Measurements from ENCODE around the gene KRTAP19-7. TPM values are rescaled to one million over a fixed set of nuclear protein-coding genes. Genes with fewer than 3 reads are reported as not detected.

The KRTAP19-7 gene
- polyA plus RNA-seq, 1 donor (not counting 4 experiments of a cell fraction or from before 2014, with no cell fraction given) = not detected

GRCh38 chr21:30592140-30592539, 31.0 kb upstream of the KRTAP19-7 start, which contains the start of gene KRTAP6-3:
KRTAP6-3 (plus strand) TSS chr21:30592440; CDS start chr21:30592446, 6 bp downstream.
- dilution Hi-C loops (cut with MboI; ENCODE audit: extremely low pct_ligation_motif_present, low sequenced_read_pairs) = no loop called here
- TF ChIP-seq EZH2 (IDR thresholded peaks at IDR 0.05; ENCODE audit: low read length) (no peak), CTCF (optimal IDR thresholded peaks at IDR 0.05 in 1 of 3, IDR thresholded peaks at IDR 0.05 in 1 of 3, conservative IDR thresholded peaks at IDR 0.05 in 1 of 3; ENCODE audit: extremely low read depth in 1 of 3, insufficient read depth in 2 of 3, low read length in 3 of 3) (no peak)
- H3K9ac ChIP-seq (ENCODE audit: control insufficient read depth, extremely low read depth, insufficient read depth, low read length) = no peak within 1 kb of the TSS

GRCh38 chr21:30590297-30590696, 29.2 kb upstream of the KRTAP19-7 start, which contains the start of gene KRTAP22-2:
KRTAP22-2 (minus strand) TSS chr21:30590397.
- Histone ChIP-seq H3K9ac (ENCODE audit: control insufficient read depth, extremely low read depth, insufficient read depth, low read length) (no peak within 1 kb of the TSS), H3K27ac (ENCODE audit: control insufficient read depth, insufficient read depth, low read length) (no peak within 1 kb of the TSS), H3K4me2 (ENCODE audit: control insufficient read depth, extremely low read depth, insufficient read depth, low read depth, low read length) (no peak within 1 kb of the TSS), H2AFZ (ENCODE audit: control insufficient read depth, low read length) (no peak within 1 kb of the TSS), H3K4me3 (ENCODE audit: control insufficient read depth in 2 of 3, extremely low read depth in 1 of 3, insufficient read depth in 2 of 3, low read depth in 1 of 3, low read length in 3 of 3) (no peak within 1 kb of the TSS), H3K79me2 (ENCODE audit: control insufficient read depth, insufficient read depth, low read length) (no peaks in the 10 kb centered on the region), H3K4me1 (ENCODE audit: control insufficient read depth, extremely low read depth, insufficient read depth, low read length) (no peaks in the 10 kb centered on the region), H4K20me1 (ENCODE audit: control insufficient read depth, extremely low read depth, insufficient read depth, low read length) (no peaks in the 10 kb centered on the region), H3K27me3 (ENCODE audit: control insufficient read depth, extremely low read depth, insufficient read depth, low read length) (no peaks in the 10 kb centered on the region), H3K9me1 (ENCODE audit: control insufficient read depth, extremely low read depth, insufficient read depth, low read length) (no peaks in the 10 kb centered on the region), H3K36me3 (ENCODE audit: control insufficient read depth in 2 of 2, extremely low read depth in 1 of 2, insufficient read depth in 2 of 2, low read length in 2 of 2) (no peaks in the 10 kb centered on the region), H3K9me3 (ENCODE audit: control insufficient read depth, low read depth, low read length) (no peaks in the 10 kb centered on the region)
- DNase-seq (ENCODE audit: low read depth, low spot score) (no peak), FAIRE-seq (no peak)
- TF ChIP-seq CTCF (optimal IDR thresholded peaks at IDR 0.05 in 1 of 3, IDR thresholded peaks at IDR 0.05 in 1 of 3, conservative IDR thresholded peaks at IDR 0.05 in 1 of 3; ENCODE audit: extremely low read depth in 1 of 3, insufficient read depth in 2 of 3, low read length in 3 of 3) (no peak), EZH2 (IDR thresholded peaks at IDR 0.05; ENCODE audit: low read length) (no peak)
- dilution Hi-C loops (cut with MboI; ENCODE audit: extremely low pct_ligation_motif_present, low sequenced_read_pairs) = no loop called here

More at GRCh38 chr21:30592140-30592539, 31.0 kb upstream of the KRTAP19-7 start, which contains the start of gene KRTAP6-3:
- Histone ChIP-seq H3K4me2 (ENCODE audit: control insufficient read depth, extremely low read depth, insufficient read depth, low read depth, low read length) (no peak within 1 kb of the TSS), H3K4me1 (ENCODE audit: control insufficient read depth, extremely low read depth, insufficient read depth, low read length) (no peaks in the 10 kb centered on the region), H3K9me1 (ENCODE audit: control insufficient read depth, extremely low read depth, insufficient read depth, low read length) (no peaks in the 10 kb centered on the region), H3K79me2 (ENCODE audit: control insufficient read depth, insufficient read depth, low read length) (no peaks in the 10 kb centered on the region), H3K36me3 (ENCODE audit: control insufficient read depth in 2 of 2, extremely low read depth in 1 of 2, insufficient read depth in 2 of 2, low read length in 2 of 2) (no peaks in the 10 kb centered on the region), H4K20me1 (ENCODE audit: control insufficient read depth, extremely low read depth, insufficient read depth, low read length) (no peaks in the 10 kb centered on the region), H3K27ac (ENCODE audit: control insufficient read depth, insufficient read depth, low read length) (no peak within 1 kb of the TSS), H2AFZ (ENCODE audit: control insufficient read depth, low read length) (no peak within 1 kb of the TSS), H3K4me3 (ENCODE audit: control insufficient read depth in 2 of 3, extremely low read depth in 1 of 3, insufficient read depth in 2 of 3, low read depth in 1 of 3, low read length in 3 of 3) (no peak within 1 kb of the TSS), H3K27me3 (ENCODE audit: control insufficient read depth, extremely low read depth, insufficient read depth, low read length) (no peaks in the 10 kb centered on the region), H3K9me3 (ENCODE audit: control insufficient read depth, low read depth, low read length) (no peaks in the 10 kb centered on the region)
- DNase-seq (ENCODE audit: low read depth, low spot score) (no peak), FAIRE-seq (no peak)

Measured in keratinocyte (primary cell).